ENCODE results near the gene ITFG2.
"Not testable (repeated sequence)": the region's sequence is repeated elsewhere in the genome, so short reads cannot be mapped to it uniquely, and the experiment has no call there.

ITFG2 gene

GRCh38 chr12:2832550-2833127 lies 20.2 kb downstream of the ITFG2 start:
- DNase-seq: no peak

- DNase-seq: no peak
Observed at GRCh38 chr12:2833327-2833726, 20.9 kb downstream of the ITFG2 start.

- no peak for DNase-seq
Observed at GRCh38 chr12:2833810-2834209, 21.3 kb downstream of the ITFG2 start.

- no peak for DNase-seq
Observed at GRCh38 chr12:2834581-2835491, 22.4 kb downstream of the ITFG2 start, which contains the start of gene NRIP2. Gene NRIP2 (minus strand): TSS chr12:2835035. CDS start chr12:2834983, 52 bp downstream.

- DNase-seq: no peak
Observed at GRCh38 chr12:2835691-2836403, 23.4 kb downstream of the ITFG2 start.

DNA sequence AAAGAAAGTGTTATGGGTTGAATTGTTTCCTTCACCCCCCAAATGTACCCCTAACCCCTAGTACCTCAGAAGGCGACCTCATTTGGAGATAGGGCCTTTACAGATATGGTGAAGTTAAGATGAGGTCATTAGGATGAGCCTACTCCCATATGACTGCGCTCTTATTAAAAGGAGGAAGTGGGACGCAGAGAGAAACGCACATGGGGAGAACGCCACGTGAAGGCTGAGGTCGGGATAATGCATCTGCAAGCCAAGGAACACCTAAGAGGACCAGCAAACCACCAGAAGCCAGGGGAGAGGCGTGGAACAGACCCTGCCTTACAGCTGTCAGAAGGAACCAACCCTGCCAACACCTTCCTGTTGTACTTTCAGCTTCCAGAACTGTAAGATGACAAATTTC lies 24.1 kb downstream of the ITFG2 start:
- no peak for DNase-seq

DNA sequence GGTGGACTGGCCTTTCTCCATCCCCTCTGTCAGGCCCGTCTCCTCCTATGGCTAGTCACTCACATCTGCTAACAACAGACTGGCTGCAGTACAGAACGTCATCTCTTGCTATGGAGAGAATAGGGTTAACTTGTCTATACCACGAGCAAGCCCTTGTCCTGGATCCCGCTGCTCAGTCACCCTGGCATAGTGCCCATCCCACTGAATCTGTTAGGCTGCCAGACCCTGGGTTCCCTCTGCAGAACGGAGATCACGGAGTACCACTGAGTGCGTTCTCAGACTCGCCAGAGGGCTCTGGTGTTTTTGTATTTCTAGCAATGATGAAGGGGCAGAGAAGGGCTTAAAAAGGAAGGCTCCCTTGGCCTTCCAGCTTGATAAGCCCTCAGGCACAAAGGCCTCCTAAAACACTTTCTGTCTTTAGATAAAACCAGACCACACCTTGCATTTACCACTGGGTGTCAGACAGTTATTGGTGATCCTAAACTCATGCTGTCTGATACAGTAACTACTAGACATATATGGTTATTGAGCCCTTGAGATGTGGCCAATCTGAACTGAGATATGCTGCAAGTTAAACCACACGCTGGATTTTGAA lies 28.7 kb downstream of the ITFG2 start:
- no peak for DNase-seq

DNA sequence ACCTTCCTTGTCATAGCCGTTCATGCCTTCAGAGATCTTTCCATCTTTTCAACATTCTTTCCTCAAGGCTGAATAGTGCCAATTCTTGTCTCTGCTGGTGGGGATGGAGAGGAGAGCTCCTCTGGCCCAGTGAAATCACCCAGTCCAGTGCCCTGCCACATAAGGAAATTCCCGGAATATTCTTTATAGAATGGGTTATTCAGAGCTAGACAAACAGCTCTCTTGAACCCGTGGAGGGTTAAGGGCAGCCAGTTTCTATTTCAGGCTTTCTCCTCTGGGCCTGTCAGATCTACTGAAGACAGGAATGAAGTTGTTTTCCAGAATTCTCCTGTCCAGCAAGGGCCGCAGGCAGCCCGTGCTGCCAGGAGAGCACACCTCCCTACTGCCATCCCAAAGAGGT lies 30.5 kb downstream of the ITFG2 start:
- DNase-seq: no peak

GRCh38 chr12:2844786-2845185 lies 32.3 kb downstream of the ITFG2 start:
- no peak for DNase-seq

GRCh38 chr12:2845280-2845679 lies 32.8 kb downstream of the ITFG2 start:
- DNase-seq: no peak

GRCh38 chr12:2851931-2852330 lies 39.5 kb downstream of the ITFG2 start:
- DNase-seq: no peak

DNA sequence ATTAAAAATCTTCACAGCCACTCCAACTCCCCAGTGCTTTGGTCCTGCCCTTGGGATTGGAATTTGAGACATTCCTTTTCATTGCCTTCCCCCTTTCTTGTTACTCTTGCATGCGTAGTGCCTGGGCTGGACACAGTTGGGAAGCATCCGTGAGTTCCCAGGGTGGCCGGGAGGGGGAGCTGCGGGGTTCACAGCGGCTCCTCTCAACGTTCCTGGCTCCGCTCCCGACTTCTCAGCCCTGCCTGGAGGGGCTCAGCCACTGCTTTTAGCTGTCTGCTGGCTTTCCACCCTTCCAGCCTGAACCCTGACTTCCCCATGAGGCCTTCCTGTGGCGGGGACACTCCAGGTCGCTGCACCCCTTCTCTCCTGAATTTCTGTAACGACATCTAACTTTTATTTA lies 41.2 kb downstream of the ITFG2 start:
- DNase-seq: peak; percentile 60

- no peak for DNase-seq
Observed at GRCh38 chr12:2854669-2855453, 42.4 kb downstream of the ITFG2 start.

GRCh38 chr12:2855546-2855945 lies 43.1 kb downstream of the ITFG2 start:
- DNase-seq: no peak

DNA sequence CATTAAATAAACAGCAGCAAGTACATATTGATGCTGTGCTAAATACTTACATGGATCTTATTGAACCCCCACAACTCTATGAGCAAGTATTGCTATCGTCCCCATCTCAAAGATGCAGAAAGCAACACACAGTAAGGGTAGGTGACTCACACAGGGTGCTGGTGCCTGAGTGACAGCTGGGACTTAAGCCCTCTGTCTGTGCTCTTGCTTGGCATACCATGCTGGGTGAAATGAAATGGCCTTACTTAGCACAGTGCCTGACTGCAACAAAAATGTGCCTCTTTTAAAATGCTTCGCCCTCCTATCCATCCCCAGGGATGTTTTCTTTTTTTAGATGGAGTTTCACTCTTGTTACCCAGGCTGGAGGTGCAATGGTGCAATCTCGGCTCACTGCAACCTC lies 43.6 kb downstream of the ITFG2 start:
- no peak for DNase-seq

DNA sequence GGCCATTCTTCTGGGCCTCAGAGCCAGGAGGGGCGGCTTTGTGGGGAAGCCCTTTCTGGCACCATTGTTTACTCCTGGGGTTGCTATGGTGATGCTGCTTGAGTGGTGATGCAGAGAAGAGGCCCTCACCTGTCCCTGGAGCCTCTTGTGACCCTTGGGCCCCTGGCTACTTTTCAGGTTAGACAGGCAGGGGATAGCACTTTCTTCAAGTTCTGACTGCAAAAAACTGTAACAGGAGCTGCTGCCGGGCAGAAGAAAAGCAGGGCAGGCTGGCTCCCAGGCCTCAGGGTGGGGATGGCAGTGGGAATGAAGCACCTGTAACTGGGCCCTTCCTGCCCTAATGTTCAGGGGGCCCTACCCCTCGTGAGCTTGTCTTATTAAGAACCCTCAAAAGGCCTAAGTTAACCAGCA lies 44.6 kb downstream of the ITFG2 start, which contains the start of gene TEX52:
TSS of gene TEX52 (minus strand) at position 19 of the 411 bp plus-strand sequence. CDS start at position 6, 13 bp downstream.
- no peak for DNase-seq

DNA sequence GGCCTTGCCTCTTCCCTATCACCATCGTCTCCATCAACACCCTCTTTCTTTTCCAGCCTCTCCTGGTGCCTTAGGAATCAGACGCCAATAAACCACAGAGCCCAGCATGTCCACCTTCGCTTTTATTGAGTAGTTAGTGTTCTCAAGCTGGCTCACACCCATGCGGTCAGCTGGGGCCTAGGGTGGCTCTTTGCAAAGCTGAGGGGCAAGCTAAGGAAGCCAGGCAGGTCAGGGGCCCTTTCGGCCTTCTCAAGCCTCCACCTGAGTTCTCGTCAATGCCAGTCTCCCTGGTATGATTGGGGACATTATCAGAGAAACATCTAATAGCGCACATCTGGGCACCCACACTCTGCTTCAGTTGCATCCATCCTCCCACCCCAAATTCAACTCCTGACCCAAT lies 45.1 kb downstream of the ITFG2 start:
- DNase-seq: no peak

DNA sequence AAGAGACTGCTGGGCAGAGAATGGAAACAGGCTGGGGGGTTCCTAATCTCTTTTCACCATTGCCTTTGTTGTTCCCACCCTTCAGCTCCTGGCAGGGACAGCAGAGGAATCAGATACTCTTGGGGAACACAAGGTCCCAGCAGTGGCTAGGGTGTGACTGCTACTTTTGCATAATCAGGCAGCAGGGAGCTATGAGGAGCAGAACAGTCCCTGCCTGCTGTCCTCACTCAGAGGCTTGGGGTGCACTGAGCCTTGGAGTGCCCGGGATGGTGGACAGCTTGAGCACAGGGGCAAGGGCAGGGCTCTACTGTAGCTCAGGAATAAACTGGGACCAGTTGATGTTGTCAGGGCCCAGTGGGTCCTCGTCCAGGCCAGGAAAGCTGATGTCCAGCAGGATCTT lies 45.9 kb downstream of the ITFG2 start:
- DNase-seq: no peak

DNA sequence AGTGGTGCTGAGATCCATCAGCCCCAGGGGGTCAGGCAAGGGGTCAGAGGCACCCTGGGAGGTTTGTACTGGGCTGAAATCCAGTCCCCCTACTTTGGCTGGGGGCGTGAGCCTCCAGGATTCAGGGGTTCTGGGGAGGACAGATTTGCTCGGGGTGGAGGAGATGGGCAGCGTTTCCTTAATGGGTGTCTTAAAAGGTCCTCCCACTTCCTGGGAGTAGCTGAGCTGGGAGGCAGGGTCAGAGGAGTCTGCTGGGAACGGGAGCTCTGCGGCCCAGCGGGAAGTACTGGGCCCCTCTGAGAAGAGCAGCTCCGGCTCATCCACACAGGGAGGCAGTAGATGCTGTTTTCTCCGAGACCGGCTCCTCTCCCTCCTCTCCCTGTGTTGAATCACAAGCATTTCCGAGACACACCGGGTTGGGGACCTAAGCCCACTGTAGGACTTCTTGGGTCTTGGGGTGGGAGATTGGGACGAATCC lies 46.5 kb downstream of the ITFG2 start:
- no peak for DNase-seq

DNA sequence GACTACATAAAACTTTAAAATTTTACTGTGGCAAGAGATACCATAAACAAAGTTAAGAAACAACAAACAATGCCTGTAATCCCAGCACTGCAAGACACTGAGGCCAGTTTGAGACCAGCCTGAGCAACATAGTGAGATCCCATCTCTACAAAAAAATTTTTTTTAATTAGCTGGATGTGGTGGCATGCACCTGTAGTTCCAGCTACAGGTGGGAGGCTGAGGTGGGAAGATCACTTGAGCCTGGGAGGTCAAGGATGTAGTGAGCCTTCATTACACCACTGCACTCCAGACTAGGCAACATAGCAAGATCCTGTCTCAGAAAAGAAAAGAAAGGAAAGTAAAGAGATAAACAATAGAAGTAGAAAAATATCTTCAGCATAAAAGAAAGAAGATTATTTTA lies 47.7 kb downstream of the ITFG2 start:
- no peak for DNase-seq

- DNase-seq: no peak
Observed at GRCh38 chr12:2862876-2863275, 50.4 kb downstream of the ITFG2 start.

- not testable (repeated sequence) for DNase-seq
Observed at GRCh38 chr12:2863402-2863801, 50.9 kb downstream of the ITFG2 start.
